Choroid plexus epithelial cell (primary cell): Measurements from ENCODE around the gene ZMIZ1.

Source experiments
- DNase-seq: peaks from one replicate; pipeline ENCODE4 v3.0.0-alpha.2; 2010; ENCODE audit warnings: low read depth
- H3K4me3 ChIP-seq: 2 replicates; pipeline ENCODE4 v1.5.1; 2011; ENCODE audit warnings: low read depth, mild to moderate bottlenecking, control low read depth, low read length, moderate library complexity
- CTCF ChIP-seq: conservative IDR thresholded peaks from 2 replicates; pipeline ENCODE4 v1.5.1; 2011; ENCODE audit warnings: low read depth, mild to moderate bottlenecking, control low read depth, inconsistent platforms, low read length, moderate library complexity

ZMIZ1 gene

DNA sequence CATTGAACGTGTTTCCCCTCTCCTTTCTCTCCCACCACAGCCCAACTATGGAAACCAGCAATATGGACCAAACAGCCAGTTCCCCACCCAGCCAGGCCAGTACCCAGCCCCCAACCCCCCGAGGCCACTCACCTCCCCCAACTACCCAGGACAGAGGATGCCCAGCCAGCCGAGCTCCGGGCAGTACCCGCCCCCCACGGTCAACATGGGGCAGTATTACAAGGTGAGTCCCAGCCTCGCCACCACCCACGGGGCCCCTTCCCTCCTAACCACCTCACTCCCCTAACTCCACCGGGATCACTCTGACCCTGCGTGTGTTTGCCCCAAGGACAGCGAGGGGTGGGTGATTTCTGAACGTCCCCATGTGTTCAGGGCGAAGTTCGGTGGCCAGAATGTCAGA is 227.7 kb downstream of the ZMIZ1 start:
- no peak for DNase-seq
- no peak overlapping the region for H3K4me3 ChIP-seq
- TF ChIP-seq CTCF, result no peak

GRCh38 chr10:79298403-79299244 is 229.9 kb downstream of the ZMIZ1 start:
- TF ChIP-seq CTCF, result no peak
- H3K4me3 ChIP-seq, result no peak overlapping the region
- DNase-seq, result peak; percentile 97

DNA sequence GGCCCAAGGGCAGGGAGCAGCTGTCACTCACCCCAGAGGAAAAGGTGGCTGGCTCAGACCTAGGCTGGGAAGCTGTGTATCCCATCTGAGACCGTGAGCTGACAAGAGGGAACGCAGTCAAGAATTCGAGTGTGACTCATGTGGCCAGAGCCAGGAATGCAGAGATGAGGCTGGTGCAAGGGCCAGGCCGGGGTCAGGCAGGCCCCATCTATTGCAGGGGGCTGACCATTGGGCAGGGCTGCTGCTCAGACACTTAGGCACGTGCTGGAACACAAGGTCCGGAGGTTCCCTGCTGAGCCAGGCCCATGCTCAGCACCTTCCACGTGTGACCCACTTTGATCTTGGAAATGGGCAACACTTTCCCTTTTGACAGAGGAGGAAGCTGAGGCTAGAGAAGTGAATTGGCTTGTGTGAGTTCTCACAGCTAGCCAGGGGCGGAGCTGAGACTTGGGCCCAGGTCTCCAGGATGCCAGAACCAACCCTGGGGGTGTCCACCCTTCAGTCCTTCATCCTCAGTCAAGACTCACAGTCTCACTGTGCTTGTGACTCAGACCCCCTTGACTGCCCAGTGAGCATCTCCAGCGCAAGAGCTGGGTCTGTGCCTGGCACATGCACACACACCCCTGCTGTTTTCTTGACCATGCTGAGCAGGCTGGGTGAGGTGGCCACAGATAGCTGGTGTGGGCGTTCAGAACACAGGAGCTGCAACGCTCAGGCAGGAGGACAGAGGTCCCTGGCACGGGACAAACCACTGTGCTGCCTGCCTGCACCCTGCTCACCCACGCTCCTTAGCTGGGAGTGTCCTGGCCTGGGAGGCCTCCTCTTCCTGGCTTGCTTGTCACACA is 230.9 kb downstream of the ZMIZ1 start:
- peak; percentile 93 for DNase-seq

GRCh38 chr10:79300711-79301110 is 231.9 kb downstream of the ZMIZ1 start:
- no peak overlapping the region for H3K4me3 ChIP-seq
- TF ChIP-seq CTCF, result no peak
- no peak for DNase-seq

More for the DNA sequence above, 230.9 kb downstream of the ZMIZ1 start:
- no peak overlapping the region for H3K4me3 ChIP-seq
- no peak for TF ChIP-seq CTCF

GRCh38 chr10:79301754-79302530 is 233.2 kb downstream of the ZMIZ1 start:
- TF ChIP-seq CTCF, result no peak
- no peak for DNase-seq
- H3K4me3 ChIP-seq, result no peak overlapping the region

- no peak for DNase-seq
- TF ChIP-seq CTCF, result no peak
Measured at GRCh38 chr10:79303631-79304478, 235.1 kb downstream of the ZMIZ1 start.

More at GRCh38 chr10:79303631-79304478, 235.1 kb downstream of the ZMIZ1 start:
- H3K4me3 ChIP-seq, result no peak overlapping the region
